ENCODE data around the gene CNOT6. TPM values are rescaled to one million over a fixed set of nuclear protein-coding genes. Genes with fewer than 3 reads are reported as not detected.

Gene CNOT6
- total RNA-seq, 3 donors from 2014 or later = 29.5 to 33.0 (median 30.4) TPM

DNA sequence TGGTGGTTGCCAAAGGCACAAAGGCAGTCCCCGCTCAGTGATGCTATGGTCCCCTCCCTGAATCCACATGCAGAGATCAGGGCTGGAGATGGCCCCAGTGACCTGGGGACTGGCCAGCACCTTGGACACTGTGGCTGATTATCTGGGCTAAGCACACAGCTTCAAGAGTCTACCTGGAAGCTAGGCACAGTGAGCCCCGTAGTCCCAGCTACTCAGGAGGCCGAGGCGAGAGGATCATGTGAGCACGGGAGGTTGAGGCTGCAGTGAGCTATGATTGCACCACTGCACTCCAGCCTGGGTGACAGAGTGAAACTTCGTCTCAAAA is 105.4 kb downstream of the CNOT6 start:
- H3K4me1 Mint-ChIP-seq (ENCODE audit: low read depth) = no peaks in the 10 kb centered on the region
- H3K4me3 Mint-ChIP-seq = no peak overlapping the region
- no peak for DNase-seq
- no peaks in the 10 kb centered on the region for H3K36me3 Mint-ChIP-seq (ENCODE audit: insufficient read depth)
- H3K9me3 Mint-ChIP-seq = no peaks in the 10 kb centered on the region
- H3K27me3 Mint-ChIP-seq (ENCODE audit: low read depth) = peaks cover 2% of the 10 kb centered on the region
- ATAC-seq = no peak

DNA sequence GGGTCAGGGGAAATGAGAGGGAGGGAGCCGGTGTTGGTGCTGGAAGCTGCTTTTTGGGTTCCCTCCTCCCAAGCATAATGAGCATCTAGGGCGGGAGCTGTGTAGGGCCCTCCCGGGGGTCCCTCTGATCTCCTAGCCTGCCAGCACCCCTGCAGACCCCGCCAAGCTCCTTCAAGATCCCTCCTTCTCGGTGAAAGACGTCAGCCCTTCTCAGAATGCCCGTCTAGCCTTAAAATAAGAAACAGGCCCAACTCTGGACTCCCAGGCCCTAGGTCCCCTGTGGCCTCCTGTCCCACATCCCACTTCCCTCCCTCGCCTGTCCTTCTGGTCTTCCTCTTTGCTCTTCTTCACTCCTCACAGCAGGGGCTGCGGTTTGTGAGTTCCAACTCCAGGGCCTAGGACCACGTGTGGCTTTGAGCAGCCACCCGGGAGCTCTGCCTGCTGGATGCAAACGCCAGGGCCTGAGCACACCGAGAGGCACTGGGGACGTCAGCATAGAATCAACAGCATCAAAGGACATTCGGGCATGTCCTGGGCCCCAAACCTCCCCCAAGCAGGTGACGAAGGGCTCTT is 105.9 kb downstream of the CNOT6 start:
- no peak overlapping the region for H3K4me3 Mint-ChIP-seq
- H3K4me1 Mint-ChIP-seq (ENCODE audit: low read depth) = no peaks in the 10 kb centered on the region
- DNase-seq = no peak
- ATAC-seq = no peak
- H3K27me3 Mint-ChIP-seq (ENCODE audit: low read depth) = peaks cover 2% of the 10 kb centered on the region
- H3K9me3 Mint-ChIP-seq = no peaks in the 10 kb centered on the region
- H3K36me3 Mint-ChIP-seq (ENCODE audit: insufficient read depth) = no peaks in the 10 kb centered on the region

DNA sequence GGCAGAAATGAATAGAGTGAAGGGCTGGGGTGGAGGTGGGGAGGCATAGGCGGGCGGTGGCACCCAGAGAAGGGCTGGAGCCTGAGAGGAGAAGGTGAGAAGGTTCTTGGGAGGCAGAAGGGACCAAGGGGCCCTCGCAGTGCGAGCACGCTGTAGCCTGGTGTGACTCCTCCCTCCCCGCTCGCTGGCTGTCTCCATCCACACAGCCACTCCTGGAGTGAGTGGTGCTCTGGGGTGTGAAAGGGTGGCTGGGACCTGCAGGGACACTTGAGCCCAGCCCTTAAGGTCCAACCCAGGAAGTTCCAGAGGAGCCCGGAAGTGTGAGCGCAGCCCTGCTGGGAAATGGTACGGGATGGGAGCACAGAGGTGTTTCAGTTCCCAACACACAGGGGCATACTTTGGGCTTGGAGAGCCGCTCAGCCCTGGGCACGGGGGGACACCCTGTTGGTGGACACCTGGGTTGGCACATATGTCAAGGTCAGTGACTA is 106.4 kb downstream of the CNOT6 start:
- Mint-ChIP-seq H3K4me3 (no peak overlapping the region), H3K27me3 (ENCODE audit: low read depth) (peaks cover 2% of the 10 kb centered on the region)

DNA sequence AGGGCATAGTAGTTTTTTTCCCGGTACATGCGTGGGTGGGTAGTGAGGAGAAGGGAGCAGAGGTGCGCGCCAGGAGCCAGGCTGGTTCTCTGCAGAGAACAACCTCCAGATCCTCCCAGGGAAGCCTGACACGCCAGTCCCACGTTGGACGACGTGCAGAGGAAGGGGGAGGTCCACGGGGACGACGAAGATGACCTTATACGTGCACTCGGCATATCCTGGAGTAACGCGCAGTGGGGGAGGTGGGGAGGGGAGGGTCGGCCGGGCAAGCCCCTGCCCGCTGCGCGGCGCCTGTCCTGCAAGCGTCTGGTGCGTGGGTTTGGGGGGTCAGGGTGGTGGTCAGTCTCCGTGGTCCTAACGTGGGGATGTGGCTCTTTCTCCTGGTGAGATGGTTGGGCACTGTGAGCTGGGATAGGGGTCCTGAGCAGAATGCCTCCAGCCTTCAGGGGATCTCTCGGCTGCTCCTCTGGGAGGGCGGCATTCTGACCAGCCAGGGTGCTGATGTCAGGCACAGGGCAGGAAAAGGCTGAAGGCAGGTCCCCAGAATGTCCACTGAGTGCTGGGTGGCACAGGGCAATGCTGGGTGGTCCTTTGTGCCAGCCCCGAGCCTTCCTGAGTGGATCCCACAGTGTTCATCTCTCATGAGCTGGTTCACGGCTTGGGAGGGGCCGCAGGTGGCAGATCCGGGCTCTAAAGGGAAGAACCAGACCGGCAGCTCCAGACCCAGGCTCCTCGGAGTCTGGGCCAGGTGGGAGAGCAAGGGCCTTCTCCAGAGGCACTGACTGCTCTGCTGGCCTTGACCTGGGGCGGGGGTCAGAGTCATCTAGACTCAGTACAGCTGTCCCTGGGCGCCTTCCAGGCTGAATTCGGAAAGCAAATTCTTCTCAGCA is 107.7 kb downstream of the CNOT6 start:
- H3K9me3 Mint-ChIP-seq = no peaks in the 10 kb centered on the region
- H3K4me3 Mint-ChIP-seq = no peak overlapping the region
- no peaks in the 10 kb centered on the region for H3K4me1 Mint-ChIP-seq (ENCODE audit: low read depth)
- no peak for ATAC-seq
- peaks cover 2% of the 10 kb centered on the region for H3K27me3 Mint-ChIP-seq (ENCODE audit: low read depth)
- no peaks in the 10 kb centered on the region for H3K36me3 Mint-ChIP-seq (ENCODE audit: insufficient read depth)
- DNase-seq = no peak

More for the DNA sequence above, 106.4 kb downstream of the CNOT6 start:
- no peak for ATAC-seq
- no peak for DNase-seq
- Mint-ChIP-seq H3K4me1 (ENCODE audit: low read depth) (no peaks in the 10 kb centered on the region), H3K9me3 (no peaks in the 10 kb centered on the region), H3K36me3 (ENCODE audit: insufficient read depth) (no peaks in the 10 kb centered on the region)

DNA sequence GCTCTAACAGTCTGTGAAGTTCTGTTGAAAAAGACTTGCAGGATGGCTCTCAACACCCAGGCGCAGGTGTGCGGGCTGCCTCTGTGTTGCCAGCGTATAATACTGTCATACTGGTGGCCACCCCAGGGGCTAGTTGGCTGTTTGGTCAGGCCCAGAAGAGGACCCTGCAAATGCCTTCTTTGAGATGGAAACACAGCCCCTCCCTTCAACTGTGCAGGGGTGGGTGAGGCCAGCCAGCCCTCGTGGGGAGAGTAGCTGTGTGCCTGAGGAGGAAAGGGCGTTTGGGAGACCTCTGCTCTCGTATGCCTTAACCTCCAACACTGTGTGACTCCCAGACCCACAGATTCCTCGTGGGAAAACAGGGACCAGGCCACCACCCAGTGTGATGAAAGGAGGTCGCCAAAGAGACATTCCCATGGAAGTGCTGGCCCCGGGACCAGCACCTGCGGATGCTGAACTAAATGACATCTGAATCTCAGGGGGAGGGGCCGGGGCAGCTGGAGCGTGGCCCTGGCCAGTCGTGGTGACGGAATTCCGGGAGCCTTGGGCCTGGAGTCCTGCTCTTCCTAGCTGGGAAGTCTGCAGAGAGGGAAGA is 108.4 kb downstream of the CNOT6 start:
- ATAC-seq (no peak), DNase-seq (no peak)
- Mint-ChIP-seq H3K4me1 (ENCODE audit: low read depth) (no peaks in the 10 kb centered on the region), H3K36me3 (ENCODE audit: insufficient read depth) (no peaks in the 10 kb centered on the region), H3K4me3 (no peak overlapping the region), H3K9me3 (no peaks in the 10 kb centered on the region), H3K27me3 (ENCODE audit: low read depth) (peaks cover 2% of the 10 kb centered on the region)

DNA sequence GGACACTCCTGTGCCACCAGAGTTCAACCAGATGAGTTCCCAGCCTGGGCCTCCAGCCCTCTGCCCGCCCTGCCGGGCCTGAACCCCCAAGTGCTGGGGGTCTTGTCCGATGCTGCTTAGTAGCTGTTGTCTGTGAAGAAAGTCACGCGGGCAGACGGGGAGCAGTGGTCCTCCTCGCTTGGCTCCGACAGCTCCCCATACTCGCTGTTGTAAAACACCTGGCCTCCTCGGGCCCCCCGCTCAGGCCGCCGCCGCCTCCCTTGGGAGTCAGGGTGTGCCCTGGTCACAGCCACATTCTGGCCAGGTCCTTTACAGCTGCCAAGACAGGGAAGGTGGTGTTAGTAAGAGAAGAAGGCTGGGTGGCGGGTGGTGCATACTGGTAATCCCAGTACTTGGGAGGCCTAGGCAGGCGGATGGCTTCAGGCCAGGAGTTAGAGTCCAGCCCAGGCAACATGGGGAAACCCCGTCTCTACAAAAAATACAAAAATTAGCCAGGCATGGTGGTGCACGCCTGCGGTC is 109.0 kb downstream of the CNOT6 start:
- no peaks in the 10 kb centered on the region for H3K36me3 Mint-ChIP-seq (ENCODE audit: insufficient read depth)
- H3K9me3 Mint-ChIP-seq = no peaks in the 10 kb centered on the region
- no peak for ATAC-seq
- DNase-seq = no peak
- no peak overlapping the region for H3K4me3 Mint-ChIP-seq
- no peaks in the 10 kb centered on the region for H3K4me1 Mint-ChIP-seq (ENCODE audit: low read depth)
- peaks cover 2% of the 10 kb centered on the region for H3K27me3 Mint-ChIP-seq (ENCODE audit: low read depth)

DNA sequence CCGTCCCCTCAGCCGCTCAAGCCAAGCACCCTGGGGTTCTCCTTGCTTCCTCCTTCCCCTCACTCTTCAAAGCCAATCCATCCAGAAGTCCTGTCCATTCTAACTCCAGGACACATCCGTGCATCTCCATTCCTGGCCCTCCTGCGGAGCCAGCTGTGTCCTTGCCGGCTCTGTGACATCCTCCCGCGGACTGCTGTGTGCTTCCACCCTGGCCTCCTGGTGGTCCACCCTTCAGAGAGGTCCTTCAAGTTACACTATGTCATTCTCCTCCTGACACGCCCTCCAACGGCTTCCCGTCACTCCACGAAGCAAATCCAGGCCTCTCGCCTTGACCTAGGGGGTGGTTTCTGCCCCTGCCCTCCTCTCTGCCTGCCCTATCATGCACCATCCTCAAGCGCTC is 110.1 kb downstream of the CNOT6 start:
- Mint-ChIP-seq H3K9me3 (no peaks in the 10 kb centered on the region), H3K36me3 (ENCODE audit: insufficient read depth) (no peaks in the 10 kb centered on the region), H3K4me1 (ENCODE audit: low read depth) (no peaks in the 10 kb centered on the region), H3K4me3 (no peak overlapping the region), H3K27me3 (ENCODE audit: low read depth) (no peaks in the 10 kb centered on the region)
- DNase-seq = no peak
- no peak for ATAC-seq

DNA sequence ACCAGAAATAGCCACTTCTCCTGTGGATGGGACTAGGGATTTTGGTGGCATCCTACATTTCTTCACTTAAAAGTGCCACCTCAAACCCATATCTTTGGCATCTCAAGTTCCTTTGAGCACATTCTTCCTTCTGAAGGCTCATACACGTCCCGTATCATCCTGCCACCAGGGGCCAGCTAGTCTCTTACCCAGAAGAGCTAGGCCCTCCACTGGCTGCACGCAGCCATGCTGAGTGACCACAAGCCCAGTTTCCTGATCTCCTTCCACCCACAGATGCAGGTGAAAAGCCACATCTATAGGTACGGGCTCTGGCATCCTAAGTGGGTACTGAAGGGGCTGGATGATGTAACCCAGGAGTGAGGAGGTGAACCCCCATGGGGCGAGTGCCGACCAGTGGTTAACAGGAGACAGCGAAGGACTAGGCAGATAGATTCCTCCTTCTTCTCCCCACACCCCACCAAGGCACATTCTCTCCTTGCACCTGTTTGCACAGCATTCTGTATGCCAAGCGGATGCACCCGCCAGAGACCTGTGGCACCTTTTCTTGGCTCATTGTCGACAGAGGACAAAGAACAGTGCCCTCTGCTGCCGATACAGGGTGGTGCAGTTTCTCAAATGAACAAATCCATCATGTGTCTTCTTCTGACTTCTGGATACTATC is 111.5 kb downstream of the CNOT6 start:
- Mint-ChIP-seq H3K27me3 (ENCODE audit: low read depth) (no peaks in the 10 kb centered on the region), H3K36me3 (ENCODE audit: insufficient read depth) (no peaks in the 10 kb centered on the region), H3K4me3 (no peak overlapping the region), H3K9me3 (no peaks in the 10 kb centered on the region), H3K4me1 (ENCODE audit: low read depth) (no peaks in the 10 kb centered on the region)
- peak; percentile 63 to 70 for ATAC-seq
- peak; percentile 51 for DNase-seq

DNA sequence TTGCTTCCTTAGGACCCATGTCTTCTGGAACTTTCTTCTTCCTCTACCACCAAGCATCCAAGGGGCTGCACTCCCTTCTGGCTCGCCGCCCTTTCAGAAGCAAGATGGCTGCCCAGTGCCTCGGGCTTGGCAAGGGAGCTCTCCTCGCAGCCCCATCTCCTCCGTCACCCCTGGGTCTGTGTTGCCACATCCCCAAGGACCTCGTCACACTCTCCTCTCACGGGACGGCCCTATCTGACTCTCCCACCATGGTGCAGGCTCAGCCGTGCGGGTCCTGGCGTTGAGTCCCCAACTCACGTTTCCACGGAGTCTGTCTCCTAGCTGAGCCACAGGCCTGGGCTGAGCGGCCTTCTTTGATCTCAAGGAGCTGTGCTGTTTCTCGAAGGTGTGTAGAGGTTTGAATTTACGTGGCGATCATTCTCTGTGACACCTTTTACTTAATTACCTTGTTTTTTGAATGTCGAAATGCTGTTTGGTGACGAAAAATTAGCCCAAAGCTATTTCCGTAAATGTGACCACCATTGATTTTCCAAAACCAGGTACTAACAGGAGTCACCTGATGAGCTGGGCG is 112.1 kb downstream of the CNOT6 start:
- H3K36me3 Mint-ChIP-seq (ENCODE audit: insufficient read depth) = no peaks in the 10 kb centered on the region
- ATAC-seq (no peak), DNase-seq (no peak)
- H3K9me3 Mint-ChIP-seq = no peaks in the 10 kb centered on the region
- H3K4me3 Mint-ChIP-seq = no peak overlapping the region
- H3K27me3 Mint-ChIP-seq (ENCODE audit: low read depth) = no peaks in the 10 kb centered on the region
- H3K4me1 Mint-ChIP-seq (ENCODE audit: low read depth) = no peaks in the 10 kb centered on the region

DNA sequence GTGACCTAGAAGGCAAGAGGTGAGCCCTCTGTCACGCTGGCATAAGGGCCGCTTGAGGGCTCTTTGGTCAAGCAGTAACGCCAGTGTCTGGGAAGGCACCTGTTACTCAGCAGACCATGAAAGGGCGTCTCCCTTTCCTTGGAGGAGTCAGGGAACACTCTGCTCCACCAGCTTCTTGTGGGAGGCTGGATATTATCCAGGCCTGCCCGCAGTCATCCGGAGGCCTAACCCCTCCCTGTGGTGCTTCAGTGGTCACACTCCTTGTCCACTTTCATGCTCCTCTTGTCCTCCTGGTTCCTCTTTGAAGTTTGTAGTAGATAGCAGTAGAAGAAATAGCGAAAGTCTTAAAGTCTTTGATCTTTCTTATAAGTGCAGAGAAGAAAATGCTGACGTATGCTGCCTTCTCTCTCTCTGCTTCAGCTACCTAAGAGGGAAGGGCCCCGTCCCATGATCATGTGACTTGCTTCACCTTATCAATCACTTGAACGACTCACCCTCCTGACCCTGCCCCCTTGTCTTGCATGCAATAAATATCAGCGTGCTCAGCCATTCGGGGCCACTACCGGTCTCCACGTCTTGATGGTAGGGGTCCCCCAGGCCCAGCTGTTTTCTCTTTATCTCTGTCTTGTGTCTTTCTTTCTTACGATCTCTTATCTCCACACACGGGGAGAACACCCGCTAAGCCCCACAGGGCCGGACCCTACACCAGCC is 113.8 kb downstream of the CNOT6 start:
- DNase-seq = no peak

DNA sequence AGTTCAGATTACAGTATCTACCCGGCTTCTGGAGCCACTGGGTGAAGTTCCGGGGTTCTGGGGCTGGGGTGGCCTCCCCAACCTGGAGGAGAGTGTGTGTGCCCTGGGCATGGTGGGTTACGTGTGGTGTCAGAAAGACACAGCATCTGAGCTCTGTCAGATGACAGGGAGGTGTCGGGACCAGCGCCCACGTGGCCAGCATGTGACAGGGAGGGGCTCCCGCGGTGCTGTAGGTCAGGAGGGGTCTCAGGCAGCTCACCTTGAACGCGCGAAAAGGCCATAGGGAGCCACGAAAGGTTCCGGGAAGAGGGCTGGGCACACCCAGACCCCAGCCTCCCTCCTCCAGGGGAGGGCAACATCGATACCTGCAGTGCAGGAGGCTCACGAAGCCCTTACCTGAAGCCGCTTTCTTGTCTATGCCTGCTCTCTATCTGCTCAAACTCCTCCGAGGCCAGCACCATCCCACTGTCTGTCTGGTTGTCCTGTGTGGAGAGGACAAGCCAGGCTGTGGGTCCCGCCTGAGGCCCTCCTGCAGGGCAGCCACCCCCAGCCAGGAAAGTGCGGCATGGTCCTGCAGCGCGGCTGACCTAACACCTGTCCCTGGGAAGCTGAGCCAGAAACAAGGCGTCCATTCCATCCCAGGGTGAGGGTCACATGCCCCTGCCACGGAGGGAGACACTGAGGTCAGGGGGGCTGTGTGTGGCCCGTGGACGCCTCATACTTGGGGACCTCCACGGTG is 114.6 kb downstream of the CNOT6 start:
- Mint-ChIP-seq H3K9me3 (no peaks in the 10 kb centered on the region), H3K27me3 (ENCODE audit: low read depth) (no peaks in the 10 kb centered on the region)

More for the DNA sequence above, 113.8 kb downstream of the CNOT6 start:
- H3K36me3 Mint-ChIP-seq (ENCODE audit: insufficient read depth) = no peaks in the 10 kb centered on the region
- no peaks in the 10 kb centered on the region for H3K4me1 Mint-ChIP-seq (ENCODE audit: low read depth)
- no peak for ATAC-seq
- no peaks in the 10 kb centered on the region for H3K9me3 Mint-ChIP-seq
- H3K4me3 Mint-ChIP-seq = no peak overlapping the region
- H3K27me3 Mint-ChIP-seq (ENCODE audit: low read depth) = no peaks in the 10 kb centered on the region

DNA sequence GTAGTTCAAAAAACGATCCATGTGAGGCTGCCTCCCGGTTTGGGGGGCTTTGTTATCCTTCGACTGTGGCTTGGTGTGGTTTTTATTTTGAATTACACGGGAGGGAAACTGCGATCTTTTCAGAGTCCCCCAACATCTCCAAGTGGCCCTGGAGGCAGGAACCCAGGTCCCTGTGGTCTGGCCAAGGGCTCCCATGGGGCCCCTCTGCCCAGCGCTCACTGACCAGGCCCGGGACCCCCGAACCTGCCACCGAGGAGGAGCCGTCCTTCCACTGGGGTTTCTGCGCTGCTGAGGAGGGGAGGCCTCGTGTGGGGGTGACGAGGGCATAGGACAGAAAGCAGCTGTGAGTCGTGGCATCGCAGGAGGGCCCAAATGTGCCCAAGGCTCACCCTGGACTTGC is 115.2 kb downstream of the CNOT6 start:
- no peaks in the 10 kb centered on the region for H3K36me3 Mint-ChIP-seq (ENCODE audit: insufficient read depth)
- no peaks in the 10 kb centered on the region for H3K4me1 Mint-ChIP-seq (ENCODE audit: low read depth)
- DNase-seq = no peak
- no peaks in the 10 kb centered on the region for H3K27me3 Mint-ChIP-seq (ENCODE audit: low read depth)
- no peaks in the 10 kb centered on the region for H3K9me3 Mint-ChIP-seq
- no peak for ATAC-seq
- no peak overlapping the region for H3K4me3 Mint-ChIP-seq

More for the DNA sequence above, 114.6 kb downstream of the CNOT6 start:
- Mint-ChIP-seq H3K36me3 (ENCODE audit: insufficient read depth) (no peaks in the 10 kb centered on the region), H3K4me1 (ENCODE audit: low read depth) (no peaks in the 10 kb centered on the region), H3K4me3 (no peak overlapping the region)
- DNase-seq = no peak
- no peak for ATAC-seq
